ENCODE measurements around the gene FKBP1A. TPM values are rescaled to one million over a fixed set of nuclear protein-coding genes. Genes with fewer than 3 reads are reported as not detected.

The FKBP1A gene
- total RNA-seq, 3 donors from 2014 or later: 168 to 326 (median 300) TPM

- no peaks in the 10 kb centered on the region for H3K36me3 ChIP-seq (ENCODE audit: low read depth)
- no peak for TF ChIP-seq CTCF (IDR thresholded peaks at IDR 0.05)
- peaks cover 3% of the 10 kb centered on the region for H3K9me3 ChIP-seq
- no peak for DNase-seq
- ATAC-seq: no peak
- H3K4me1 ChIP-seq (ENCODE audit: low read depth): no peaks in the 10 kb centered on the region
- intact Hi-C loops (cut with DNase I, micrococcal nuclease): no loop called here
- H3K4me3 ChIP-seq: no peak overlapping the region
Observed at GRCh38 chr20:1417273-1417672, 24.4 kb upstream of the FKBP1A start.

- no peaks in the 10 kb centered on the region for H3K4me1 ChIP-seq (ENCODE audit: low read depth)
- intact Hi-C loops (cut with DNase I, micrococcal nuclease): no loop called here
- H3K4me3 ChIP-seq: no peak overlapping the region
- no peak for DNase-seq
- ATAC-seq: peak; percentile 96
- H3K36me3 ChIP-seq (ENCODE audit: low read depth): no peaks in the 10 kb centered on the region
- H3K9me3 ChIP-seq: peaks cover 1% of the 10 kb centered on the region
- TF ChIP-seq CTCF (IDR thresholded peaks at IDR 0.05): no peak
Observed at GRCh38 chr20:1415667-1416468, 23.0 kb upstream of the FKBP1A start.

GRCh38 chr20:1414982-1415381 lies 22.1 kb upstream of the FKBP1A start:
- Histone ChIP-seq H3K36me3 (ENCODE audit: low read depth) (no peaks in the 10 kb centered on the region), H3K9me3 (no peaks in the 10 kb centered on the region), H3K4me1 (ENCODE audit: low read depth) (no peaks in the 10 kb centered on the region), H3K4me3 (no peak overlapping the region)
- intact Hi-C loops (cut with DNase I, micrococcal nuclease): no loop called here
- ATAC-seq: peak; percentile 64
- TF ChIP-seq CTCF (IDR thresholded peaks at IDR 0.05): no peak
- DNase-seq: no peak

GRCh38 chr20:1405801-1406200 lies 12.9 kb upstream of the FKBP1A start:
- DNase-seq (no peak), ATAC-seq (peak; percentile 37)
- TF ChIP-seq CTCF (IDR thresholded peaks at IDR 0.05): no peak
- Histone ChIP-seq H3K9me3 (no peaks in the 10 kb centered on the region), H3K4me1 (ENCODE audit: low read depth) (peaks cover 15% of the 10 kb centered on the region), H3K36me3 (ENCODE audit: low read depth) (no peaks in the 10 kb centered on the region), H3K4me3 (no peak overlapping the region)
- intact Hi-C loops (cut with DNase I, micrococcal nuclease): no loop called here

- Histone ChIP-seq H3K4me1 (ENCODE audit: low read depth) (peaks cover 32% of the 10 kb centered on the region), H3K9me3 (no peaks in the 10 kb centered on the region), H3K4me3 (no peak overlapping the region), H3K36me3 (ENCODE audit: low read depth) (no peaks in the 10 kb centered on the region)
- no peak for TF ChIP-seq CTCF (IDR thresholded peaks at IDR 0.05)
- ATAC-seq: no peak
- DNase-seq: no peak
- intact Hi-C loops (cut with DNase I, micrococcal nuclease): no loop called here
Observed at GRCh38 chr20:1403624-1404023, 10.8 kb upstream of the FKBP1A start.
